Neuron (in vitro differentiated cells): ENCODE results near the gene CEP41.

ENCODE experiments used
- H2AFZ ChIP-seq: one replicate; pipeline ENCODE4 v1.6.1; 2013; ENCODE audit warnings: low read depth, mild to moderate bottlenecking, inconsistent platforms, low read length, moderate library complexity
- H3K27me3 ChIP-seq: one replicate; pipeline ENCODE4 v1.6.1; 2013; ENCODE audit warnings: low read length; ENCODE audit not compliant: insufficient read depth
- H3K36me3 ChIP-seq: one replicate; pipeline ENCODE4 v1.6.1; 2013; ENCODE audit warnings: low read length; ENCODE audit not compliant: insufficient read depth
- H3K4me1 ChIP-seq: one replicate; pipeline ENCODE4 v1.6.1; 2013; ENCODE audit warnings: low read length; ENCODE audit not compliant: insufficient read depth
- H3K4me3 ChIP-seq: 2 replicates; pipeline ENCODE4 v1.5.1; 2013; ENCODE audit warnings: mild to moderate bottlenecking, low read length, moderate library complexity
- H3K9me3 ChIP-seq: one replicate; pipeline ENCODE4 v1.6.1; 2013; ENCODE audit warnings: low read length

Gene CEP41

DNA sequence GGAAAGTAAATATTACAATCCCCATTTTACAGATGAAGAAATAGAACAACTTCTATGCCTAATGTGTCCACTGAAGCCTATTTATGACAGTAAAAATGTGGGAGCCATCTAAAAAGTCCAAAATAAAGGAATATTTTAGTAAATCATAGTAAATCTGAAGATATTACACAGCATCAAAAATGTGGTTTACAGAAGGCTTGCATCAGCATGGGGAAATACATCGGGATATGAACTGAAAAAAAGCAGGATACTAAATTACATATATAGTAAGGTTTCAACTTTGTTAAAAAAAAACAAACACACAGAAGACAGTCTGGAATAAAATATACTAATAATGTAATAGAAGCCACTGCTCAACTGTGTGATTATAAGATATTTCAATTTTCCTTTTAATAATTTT lies 39.7 kb downstream of the CEP41 start:
- peaks cover 1% of the 10 kb centered on the region for H3K9me3 ChIP-seq
- H3K4me1 ChIP-seq = peaks cover 9% of the 10 kb centered on the region
- peaks cover 42% of the 10 kb centered on the region for H3K36me3 ChIP-seq
- no peak overlapping the region for H3K4me3 ChIP-seq
- H2AFZ ChIP-seq = no peak overlapping the region
- H3K27me3 ChIP-seq = no peaks in the 10 kb centered on the region

GRCh38 chr7:130400120-130400572 lies 40.7 kb downstream of the CEP41 start:
- Histone ChIP-seq H3K4me1 (peaks cover 13% of the 10 kb centered on the region), H2AFZ (no peak overlapping the region), H3K36me3 (peaks cover 42% of the 10 kb centered on the region), H3K4me3 (no peak overlapping the region), H3K27me3 (no peaks in the 10 kb centered on the region), H3K9me3 (peaks cover 1% of the 10 kb centered on the region)

DNA sequence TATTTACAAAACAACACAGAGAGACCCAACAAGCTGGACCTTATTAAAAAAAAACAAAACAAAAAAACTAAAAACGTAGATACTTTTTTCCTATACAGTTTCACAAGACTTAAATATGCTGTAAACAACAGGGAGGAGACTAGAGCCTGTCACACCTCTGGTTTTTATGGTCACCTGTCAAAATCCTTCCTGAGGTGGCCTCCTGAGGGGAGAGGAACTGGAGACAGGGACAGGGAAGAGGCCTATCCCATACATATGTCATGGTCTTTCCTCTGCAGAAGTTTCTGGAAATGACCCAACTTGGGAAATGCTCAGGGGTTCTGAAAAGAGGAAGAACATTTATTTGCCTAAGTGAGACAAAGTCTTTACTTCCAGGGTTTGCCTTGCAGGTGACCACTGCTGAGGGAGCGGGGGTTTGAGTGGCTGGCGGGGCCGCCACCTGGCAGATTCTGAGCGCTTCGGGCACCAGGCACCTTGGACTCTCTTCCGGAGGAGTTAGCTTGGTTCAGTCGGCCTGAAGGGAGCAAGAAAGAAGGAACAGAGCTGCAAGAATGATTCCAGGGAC lies 42.2 kb downstream of the CEP41 start:
- Histone ChIP-seq H3K4me1 (peaks cover 13% of the 10 kb centered on the region), H3K9me3 (peaks cover 1% of the 10 kb centered on the region), H3K36me3 (peaks cover 40% of the 10 kb centered on the region), H3K4me3 (no peak overlapping the region), H3K27me3 (no peaks in the 10 kb centered on the region), H2AFZ (no peak overlapping the region)

DNA sequence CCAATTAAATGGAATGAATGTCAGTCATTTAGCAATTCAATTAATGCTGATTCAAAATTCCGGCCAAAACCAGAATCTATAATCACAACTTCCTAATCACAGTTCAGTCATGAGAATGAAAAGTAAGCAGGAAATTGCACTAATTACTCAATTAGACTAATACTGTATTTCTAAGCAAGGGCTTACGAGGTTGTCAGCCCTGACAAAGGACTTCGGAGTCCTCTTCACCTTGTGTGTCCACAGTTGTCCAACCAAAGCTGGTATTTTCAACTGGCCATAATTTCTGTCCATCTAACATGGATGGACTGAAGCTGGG lies 43.1 kb downstream of the CEP41 start:
- H3K4me3 ChIP-seq = no peak overlapping the region
- peaks cover 1% of the 10 kb centered on the region for H3K9me3 ChIP-seq
- H3K4me1 ChIP-seq = peaks cover 18% of the 10 kb centered on the region
- peaks cover 31% of the 10 kb centered on the region for H3K36me3 ChIP-seq
- H2AFZ ChIP-seq = no peak overlapping the region
- no peaks in the 10 kb centered on the region for H3K27me3 ChIP-seq

DNA sequence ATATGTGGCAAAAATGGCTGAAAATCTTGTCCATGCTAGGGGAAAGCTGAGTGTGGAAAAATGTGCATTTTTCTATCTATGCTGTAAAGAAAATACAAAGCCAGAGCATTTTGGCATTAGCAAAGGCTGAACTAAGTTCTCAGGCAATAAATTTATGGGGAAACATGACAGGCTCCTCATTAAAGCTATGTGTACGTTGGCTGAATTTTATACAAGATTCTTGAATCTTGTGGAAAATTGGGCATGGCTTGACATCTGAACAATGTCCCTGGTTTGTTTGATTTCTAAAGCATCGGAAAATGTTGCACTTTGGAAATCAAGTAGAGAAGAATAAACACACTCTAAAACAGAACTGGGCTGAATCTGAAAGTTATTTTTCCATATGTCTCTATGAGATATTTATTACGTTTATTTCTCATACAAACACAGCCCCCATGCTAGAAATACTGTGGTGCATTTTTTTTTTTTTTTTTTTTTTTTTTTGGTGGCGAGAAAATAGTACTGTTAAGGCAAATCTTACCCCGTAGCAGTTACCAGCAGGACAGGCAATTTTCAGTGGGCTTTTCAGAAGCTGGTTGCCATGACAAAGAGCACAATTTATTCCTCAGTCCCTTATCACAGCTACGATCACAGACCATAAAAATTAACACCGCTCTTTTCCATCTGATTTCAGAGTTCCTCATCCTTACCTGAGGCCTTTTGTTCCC lies 43.6 kb downstream of the CEP41 start:
- H2AFZ ChIP-seq = no peak overlapping the region
- peaks cover 1% of the 10 kb centered on the region for H3K9me3 ChIP-seq
- H3K4me1 ChIP-seq = peaks cover 22% of the 10 kb centered on the region
- no peak overlapping the region for H3K4me3 ChIP-seq
- peaks cover 27% of the 10 kb centered on the region for H3K36me3 ChIP-seq
- H3K27me3 ChIP-seq = no peaks in the 10 kb centered on the region

GRCh38 chr7:130396109-130396508 lies 44.7 kb downstream of the CEP41 start:
- peaks cover 1% of the 10 kb centered on the region for H3K9me3 ChIP-seq
- H3K4me1 ChIP-seq = peaks cover 22% of the 10 kb centered on the region
- no peak overlapping the region for H2AFZ ChIP-seq
- H3K27me3 ChIP-seq = no peaks in the 10 kb centered on the region
- no peak overlapping the region for H3K4me3 ChIP-seq
- peaks cover 20% of the 10 kb centered on the region for H3K36me3 ChIP-seq

DNA sequence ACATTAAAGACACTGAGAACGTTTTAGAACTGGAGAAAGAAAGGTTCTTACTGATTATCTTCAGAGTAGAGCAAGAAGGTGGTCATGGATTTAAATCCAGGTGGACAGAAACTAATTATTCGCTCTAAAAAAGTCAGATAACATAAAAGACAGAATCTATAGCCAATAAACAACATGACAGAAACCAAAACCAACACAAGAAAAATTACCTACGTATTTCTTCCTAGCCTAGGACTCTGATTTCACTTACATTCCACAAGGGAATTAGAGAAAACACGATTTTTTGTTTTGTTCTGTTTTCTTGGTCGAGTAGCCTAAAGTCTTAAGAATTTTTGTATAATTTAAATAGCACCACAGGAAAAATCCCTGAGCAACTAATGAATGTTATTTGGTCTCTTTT lies 45.4 kb downstream of the CEP41 start:
- peaks cover 22% of the 10 kb centered on the region for H3K4me1 ChIP-seq

GRCh38 chr7:130394421-130395195 lies 46.2 kb downstream of the CEP41 start:
- no peaks in the 10 kb centered on the region for H3K27me3 ChIP-seq
- no peak overlapping the region for H2AFZ ChIP-seq
- H3K4me1 ChIP-seq = peaks cover 22% of the 10 kb centered on the region
- no peak overlapping the region for H3K4me3 ChIP-seq
- H3K36me3 ChIP-seq = peaks cover 15% of the 10 kb centered on the region
- H3K9me3 ChIP-seq = peaks cover 1% of the 10 kb centered on the region

More for the DNA sequence above, 45.4 kb downstream of the CEP41 start:
- Histone ChIP-seq H3K36me3 (peaks cover 15% of the 10 kb centered on the region), H2AFZ (no peak overlapping the region), H3K27me3 (no peaks in the 10 kb centered on the region), H3K4me3 (no peak overlapping the region), H3K9me3 (peaks cover 1% of the 10 kb centered on the region)

GRCh38 chr7:130393841-130394411 lies 46.9 kb downstream of the CEP41 start:
- Histone ChIP-seq H3K9me3 (peaks cover 1% of the 10 kb centered on the region), H3K4me1 (peaks cover 22% of the 10 kb centered on the region), H3K27me3 (no peaks in the 10 kb centered on the region), H3K4me3 (no peak overlapping the region), H3K36me3 (peaks cover 10% of the 10 kb centered on the region), H2AFZ (no peak overlapping the region)

GRCh38 chr7:130393101-130393561 lies 47.7 kb downstream of the CEP41 start:
- H3K36me3 ChIP-seq = peaks cover 2% of the 10 kb centered on the region
- H3K4me1 ChIP-seq = peaks cover 26% of the 10 kb centered on the region
- no peaks in the 10 kb centered on the region for H3K27me3 ChIP-seq
- H2AFZ ChIP-seq = no peak overlapping the region
- no peak overlapping the region for H3K4me3 ChIP-seq
- peaks cover 3% of the 10 kb centered on the region for H3K9me3 ChIP-seq

- Histone ChIP-seq H3K4me3 (no peak overlapping the region), H3K9me3 (peaks cover 3% of the 10 kb centered on the region), H3K27me3 (no peaks in the 10 kb centered on the region), H3K36me3 (no peaks in the 10 kb centered on the region), H2AFZ (no peak overlapping the region), H3K4me1 (peaks cover 23% of the 10 kb centered on the region)
Observed at GRCh38 chr7:130390486-130390885, 50.3 kb downstream of the CEP41 start.

GRCh38 chr7:130388671-130389070 lies 52.1 kb downstream of the CEP41 start:
- peaks cover 3% of the 10 kb centered on the region for H3K9me3 ChIP-seq
- H3K4me1 ChIP-seq = peaks cover 23% of the 10 kb centered on the region
- H3K36me3 ChIP-seq = no peaks in the 10 kb centered on the region
- no peak overlapping the region for H3K4me3 ChIP-seq
- H2AFZ ChIP-seq = no peak overlapping the region
- no peaks in the 10 kb centered on the region for H3K27me3 ChIP-seq
